Measurements from ENCODE around the gene LCE1D. TPM values are rescaled to one million over a fixed set of nuclear protein-coding genes. Genes with fewer than 3 reads are reported as not detected.

LCE1D gene
- total RNA-seq, 4 donors from 2014 or later, result not detected

GRCh38 chr1:152795686-152796085 is 835 bp upstream of the LCE1D start:
- no peaks in the 10 kb centered on the region for H3K9me3 ChIP-seq
- H3K4me3 ChIP-seq, result no peak overlapping the region
- TF ChIP-seq POLR2A (IDR thresholded peaks at IDR 0.05), result no peak
- intact Hi-C loops (cut with DNase I; ENCODE audit: low total_unique reads) (no loop called here), in situ Hi-C loops (cut with MboI; ENCODE audit: low pct_ligation_motif_present in 1 of 4, low pct_unique_long_range_greater_than_20kb in 1 of 4, low sequenced_read_pairs in 3 of 4) (no loop called here)
- H3K27ac ChIP-seq, result no peak overlapping the region
- H3K36me3 ChIP-seq, result no peaks in the 10 kb centered on the region
- WGBS, 2 donors (ENCODE audit: low coverage in 1 of 2), result 40 to 63% methylated on average over 3 to 4 of the region's 4 CpGs
- no peaks in the 10 kb centered on the region for H3K27me3 ChIP-seq
- no peaks in the 10 kb centered on the region for H3K4me1 ChIP-seq
- DNase-seq, result no peak

DNA sequence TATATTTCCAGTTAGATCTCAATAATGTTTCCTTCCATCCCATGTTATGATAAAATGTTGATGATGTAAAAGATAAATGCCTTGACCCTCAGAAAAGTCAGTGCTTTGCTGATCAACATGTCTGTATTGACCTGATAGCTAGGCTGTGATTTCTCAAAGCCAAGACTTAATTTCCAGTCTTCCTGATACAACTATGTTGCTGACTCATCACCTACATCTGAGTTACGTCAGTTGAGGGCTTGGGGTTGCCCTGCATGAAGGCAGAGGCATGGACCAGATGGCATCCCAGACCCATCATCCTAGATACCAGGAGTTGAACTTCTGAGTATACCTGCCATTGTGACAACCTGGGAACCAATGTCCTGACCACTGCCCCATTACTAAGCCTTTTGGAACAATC is 4.8 kb downstream of the LCE1D start:
- no peak for TF ChIP-seq POLR2AphosphoS5 (IDR thresholded peaks at IDR 0.05)
- no peak overlapping the region for H3K27ac ChIP-seq
- H3K27me3 ChIP-seq, result no peaks in the 10 kb centered on the region
- in situ Hi-C loops (cut with MboI; ENCODE audit: low pct_ligation_motif_present in 1 of 4, low pct_unique_long_range_greater_than_20kb in 1 of 4, low sequenced_read_pairs in 3 of 4) (no loop called here), intact Hi-C loops (cut with DNase I; ENCODE audit: low total_unique reads) (no loop called here)
- no peak for DNase-seq
- H3K9me3 ChIP-seq, result no peaks in the 10 kb centered on the region
- no peak overlapping the region for H3K4me3 ChIP-seq
- H3K4me1 ChIP-seq, result no peaks in the 10 kb centered on the region
- no peaks in the 10 kb centered on the region for H3K36me3 ChIP-seq
- 50 to 56% methylated on average over 1 of the region's 1 CpG for WGBS, 2 donors (ENCODE audit: low coverage in 1 of 2)

DNA sequence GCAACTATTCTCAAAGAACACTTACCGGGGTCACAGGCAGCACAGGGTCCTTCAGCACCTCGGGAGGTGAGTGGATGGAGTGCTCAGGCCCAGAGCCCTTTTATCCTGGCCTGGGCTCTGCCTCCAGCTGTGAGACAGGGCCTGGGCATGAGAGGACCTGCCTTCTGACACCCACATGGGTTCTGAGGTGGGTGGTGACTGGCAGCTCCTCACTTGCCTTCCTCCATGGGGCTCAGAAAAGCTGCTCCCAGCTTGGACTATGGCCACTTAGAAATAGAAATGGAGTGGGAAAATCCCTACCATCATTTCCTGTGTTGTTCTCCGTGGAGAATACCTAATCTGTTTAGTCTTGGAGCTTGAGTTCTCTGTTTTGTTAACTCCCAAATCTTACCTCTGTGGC is 10.1 kb downstream of the LCE1D start, which contains the start of gene LCE1C:
Gene LCE1C, minus strand, starts transcription at position 76 of the 400 bp plus-strand sequence. CDS start 1,173 bp downstream, outside the sequence.
- intact Hi-C loops (cut with DNase I; ENCODE audit: low total_unique reads) (no loop called here), in situ Hi-C loops (cut with MboI; ENCODE audit: low pct_ligation_motif_present in 1 of 4, low pct_unique_long_range_greater_than_20kb in 1 of 4, low sequenced_read_pairs in 3 of 4) (no loop called here)
- H3K4me1 ChIP-seq, result no peaks in the 10 kb centered on the region
- no peaks in the 10 kb centered on the region for H3K9me3 ChIP-seq
- no peaks in the 10 kb centered on the region for H3K36me3 ChIP-seq
- H3K27ac ChIP-seq, result no peak within 1 kb of the TSS
- DNase-seq, result no peak
- H3K4me3 ChIP-seq, result no peak within 1 kb of the TSS
- H3K27me3 ChIP-seq, result no peaks in the 10 kb centered on the region
- 53% methylated on average over 3 of the region's 3 CpGs; no CpG with 5 or more reads in 1 of the 2 donors for WGBS, 2 donors (ENCODE audit: low coverage in 1 of 2)
- TF ChIP-seq CTCF (IDR thresholded peaks at IDR 0.05), result no peak
- TF ChIP-seq POLR2AphosphoS5 (IDR thresholded peaks at IDR 0.05), result no peak
- TF ChIP-seq POLR2A (IDR thresholded peaks at IDR 0.05), result no peak
- no peak for TF ChIP-seq EP300 (IDR thresholded peaks at IDR 0.05; ENCODE audit: low read depth)

- H3K9me3 ChIP-seq, result no peaks in the 10 kb centered on the region
- in situ Hi-C loops (cut with MboI; ENCODE audit: low pct_ligation_motif_present in 1 of 4, low pct_unique_long_range_greater_than_20kb in 1 of 4, low sequenced_read_pairs in 3 of 4), result no loop called here
- intact Hi-C loops (cut with DNase I; ENCODE audit: low total_unique reads), result no loop called here
Measured at GRCh38 chr1:152811050-152811449, 14.5 kb downstream of the LCE1D start.

DNA sequence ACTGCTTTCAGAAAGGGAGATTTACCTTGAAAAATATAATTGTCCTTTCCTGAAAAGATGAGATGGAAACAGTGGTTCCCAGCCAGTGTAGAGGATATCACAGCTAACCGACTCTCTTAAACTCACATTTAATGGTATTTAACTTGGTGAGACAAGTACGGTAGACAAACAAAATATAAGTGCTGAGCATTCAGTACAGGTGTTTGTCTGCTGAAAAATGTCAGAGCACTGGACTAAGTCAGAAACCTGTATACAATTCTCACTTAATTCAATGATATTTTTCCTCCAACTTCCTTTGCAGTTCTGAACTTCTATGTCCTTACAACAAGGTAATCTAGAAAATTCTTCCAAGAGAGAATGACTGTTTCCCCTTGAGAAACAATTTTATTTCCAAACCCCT is 15.2 kb downstream of the LCE1D start, which contains the start of gene LCE1B:
Gene LCE1B, plus strand, starts transcription at position 301 of the 400 bp plus-strand sequence. CDS start 476 bp downstream, outside the sequence.
- Histone ChIP-seq H3K36me3 (no peaks in the 10 kb centered on the region), H3K4me3 (no peak within 1 kb of the TSS), H3K4me1 (no peaks in the 10 kb centered on the region), H3K9me3 (no peaks in the 10 kb centered on the region), H3K27me3 (no peaks in the 10 kb centered on the region), H3K27ac (no peak within 1 kb of the TSS)
- no peak for DNase-seq
- in situ Hi-C loops (cut with MboI; ENCODE audit: low pct_ligation_motif_present in 1 of 4, low pct_unique_long_range_greater_than_20kb in 1 of 4, low sequenced_read_pairs in 3 of 4), result no loop called here
- WGBS, 2 donors (ENCODE audit: low coverage in 1 of 2), result 80 to 94% methylated on average over 2 of the region's 2 CpGs
- intact Hi-C loops (cut with DNase I; ENCODE audit: low total_unique reads), result no loop called here
- TF ChIP-seq POLR2AphosphoS5 (IDR thresholded peaks at IDR 0.05) (no peak), POLR2A (IDR thresholded peaks at IDR 0.05) (no peak), CTCF (IDR thresholded peaks at IDR 0.05) (no peak), EP300 (IDR thresholded peaks at IDR 0.05; ENCODE audit: low read depth) (no peak)

More at GRCh38 chr1:152811050-152811449, 14.5 kb downstream of the LCE1D start:
- Histone ChIP-seq H3K27me3 (no peaks in the 10 kb centered on the region), H3K36me3 (no peaks in the 10 kb centered on the region), H3K4me1 (no peaks in the 10 kb centered on the region), H3K4me3 (no peak overlapping the region), H3K27ac (no peak overlapping the region)
- TF ChIP-seq EP300 (IDR thresholded peaks at IDR 0.05; ENCODE audit: low read depth) (no peak), POLR2AphosphoS5 (IDR thresholded peaks at IDR 0.05) (no peak), POLR2A (IDR thresholded peaks at IDR 0.05) (no peak), CTCF (IDR thresholded peaks at IDR 0.05) (no peak)
- no peak for DNase-seq
- WGBS, 2 donors (ENCODE audit: low coverage in 1 of 2), result 78% methylated on average over 2 of the region's 2 CpGs; no CpG with 5 or more reads in 1 of the 2 donors
